HG03196 (cell line): ENCODE results near the gene OLFM3.

Source experiments
- ATAC-seq: cut with Tn5 transposase; IDR thresholded peaks from one replicate; pipeline ENCODE4 v1.9.1; 2021; ENCODE audit not compliant: unreplicated experiment

The OLFM3 gene

GRCh38 chr1:101953623-101954022, 43.1 kb downstream of the OLFM3 start:
- no peak for ATAC-seq

GRCh38 chr1:101945884-101946283, 50.8 kb downstream of the OLFM3 start:
- no peak for ATAC-seq

GRCh38 chr1:101943237-101943636, 53.5 kb downstream of the OLFM3 start:
- ATAC-seq = no peak

- ATAC-seq = no peak
Observed at GRCh38 chr1:101942516-101943193, 54.1 kb downstream of the OLFM3 start.

- no peak for ATAC-seq
Observed at GRCh38 chr1:101938681-101939080, 58.0 kb downstream of the OLFM3 start.

- no peak for ATAC-seq
Observed at GRCh38 chr1:101929343-101929742, 67.4 kb downstream of the OLFM3 start.

GRCh38 chr1:101928829-101929228, 67.9 kb downstream of the OLFM3 start:
- ATAC-seq = no peak

- ATAC-seq = no peak
Observed at GRCh38 chr1:101924700-101925099, 72.0 kb downstream of the OLFM3 start.

- ATAC-seq = no peak
Observed at GRCh38 chr1:101920577-101920976, 76.1 kb downstream of the OLFM3 start.

- ATAC-seq = no peak
Observed at GRCh38 chr1:101918277-101918676, 78.4 kb downstream of the OLFM3 start.

GRCh38 chr1:101915597-101915996, 81.1 kb downstream of the OLFM3 start:
- no peak for ATAC-seq

- ATAC-seq = no peak
Observed at GRCh38 chr1:101914473-101915242, 82.1 kb downstream of the OLFM3 start.

GRCh38 chr1:101911894-101912293, 84.8 kb downstream of the OLFM3 start:
- no peak for ATAC-seq

- no peak for ATAC-seq
Observed at GRCh38 chr1:101908980-101909379, 87.7 kb downstream of the OLFM3 start.

- ATAC-seq = no peak
Observed at GRCh38 chr1:101907264-101907663, 89.5 kb downstream of the OLFM3 start.

- no peak for ATAC-seq
Observed at GRCh38 chr1:101905283-101905835, 91.4 kb downstream of the OLFM3 start.

- no peak for ATAC-seq
Observed at GRCh38 chr1:101902199-101902598, 94.5 kb downstream of the OLFM3 start.

- no peak for ATAC-seq
Observed at GRCh38 chr1:101898137-101898536, 98.6 kb downstream of the OLFM3 start.

- no peak for ATAC-seq
Observed at GRCh38 chr1:101884621-101885020, 112.1 kb downstream of the OLFM3 start.

GRCh38 chr1:101875891-101876290, 120.8 kb downstream of the OLFM3 start:
- ATAC-seq = no peak

GRCh38 chr1:101873672-101874071, 123.1 kb downstream of the OLFM3 start:
- ATAC-seq = no peak

- ATAC-seq = no peak
Observed at GRCh38 chr1:101859941-101860340, 136.8 kb downstream of the OLFM3 start.
